HG02970 (cell line): Measurements from ENCODE around the gene VPS29.
"Not testable (repeated sequence)": the region's sequence is repeated elsewhere in the genome, so short reads cannot be mapped to it uniquely, and the experiment has no call there.

Experiments used
- ATAC-seq: cut with Tn5 transposase; IDR thresholded peaks from one replicate; pipeline ENCODE4 v1.9.1; 2021; ENCODE audit warnings: mild to moderate bottlenecking, moderate library complexity, moderate number of reproducible peaks; ENCODE audit not compliant: unreplicated experiment, low FRiP score

The VPS29 gene

DNA sequence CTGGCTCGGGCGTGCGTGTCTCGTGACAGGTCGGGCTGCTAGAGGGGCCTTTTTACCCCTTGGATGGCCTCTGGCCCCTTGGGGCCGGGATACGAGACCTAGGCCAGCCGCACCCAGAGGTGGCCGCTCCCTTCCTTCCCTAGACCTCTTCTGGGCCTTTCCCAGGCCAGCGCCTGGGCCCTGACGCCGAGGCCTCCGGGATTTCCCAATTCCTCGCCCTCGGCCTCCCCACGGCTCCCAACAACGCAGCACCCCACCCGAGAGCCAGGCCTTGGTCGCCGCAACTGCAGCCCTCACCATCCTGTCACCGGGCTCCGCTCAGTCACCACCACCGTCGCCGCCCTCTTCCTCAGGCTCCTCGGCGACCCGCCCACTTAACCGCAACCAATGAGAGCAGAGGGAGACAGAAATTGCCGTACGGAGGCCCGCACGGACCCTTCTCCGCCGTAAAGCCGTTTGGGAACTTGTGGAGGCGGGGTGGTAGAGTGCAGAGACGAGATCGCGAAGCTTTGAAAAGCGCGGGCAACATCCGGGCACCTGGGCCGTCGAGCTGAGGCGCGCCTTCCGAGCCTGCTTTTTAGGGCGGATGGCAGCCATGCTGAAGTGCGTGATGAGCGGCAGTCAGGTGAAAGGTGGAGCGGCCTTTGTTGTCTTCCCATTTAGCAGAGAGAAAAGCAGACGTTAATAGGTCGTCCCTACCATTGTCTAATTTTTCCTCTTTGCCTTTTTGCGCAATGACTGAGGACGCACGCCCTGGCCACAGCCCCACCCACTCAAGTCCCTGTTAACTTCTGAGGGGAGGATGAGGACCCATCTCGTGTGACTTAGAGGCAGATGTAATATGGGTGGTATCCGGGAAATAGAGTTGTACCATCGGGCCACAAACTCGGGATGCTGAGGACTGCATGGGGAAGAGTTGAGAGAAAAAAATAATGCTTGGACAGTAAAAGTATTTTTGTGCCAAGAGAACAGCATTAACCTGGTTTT is at the start of gene VPS29, which contains the start of gene RAD9B:
Gene VPS29, minus strand, starts transcription at position 360 of the 987 bp plus-strand sequence. Its CDS starts 60 bp downstream, at position 300.
Gene RAD9B, plus strand, starts transcription at position 580 of the 987 bp plus-strand sequence. Its CDS starts 7 bp downstream, at position 587.
- peak; percentile 91 for ATAC-seq

DNA sequence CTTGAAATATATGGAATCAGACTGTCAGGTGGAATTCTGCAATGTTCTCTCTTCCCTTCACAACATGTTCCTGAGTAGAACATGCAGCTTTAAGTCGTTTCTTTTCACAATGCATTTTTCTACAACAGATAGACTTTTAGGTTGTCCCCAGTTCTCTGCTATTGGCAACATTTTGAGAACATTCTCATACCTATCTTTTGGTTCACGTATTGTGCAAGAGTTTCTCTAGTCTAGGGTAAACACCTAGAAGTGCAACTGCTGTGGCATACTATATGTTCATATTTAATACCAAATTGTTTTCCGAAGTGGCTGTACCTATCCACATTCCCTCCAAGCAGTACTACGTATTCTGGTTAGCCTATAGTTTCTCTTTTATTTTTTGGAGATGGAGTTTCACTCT is 49.1 kb upstream of the VPS29 start:
- ATAC-seq: no peak

DNA sequence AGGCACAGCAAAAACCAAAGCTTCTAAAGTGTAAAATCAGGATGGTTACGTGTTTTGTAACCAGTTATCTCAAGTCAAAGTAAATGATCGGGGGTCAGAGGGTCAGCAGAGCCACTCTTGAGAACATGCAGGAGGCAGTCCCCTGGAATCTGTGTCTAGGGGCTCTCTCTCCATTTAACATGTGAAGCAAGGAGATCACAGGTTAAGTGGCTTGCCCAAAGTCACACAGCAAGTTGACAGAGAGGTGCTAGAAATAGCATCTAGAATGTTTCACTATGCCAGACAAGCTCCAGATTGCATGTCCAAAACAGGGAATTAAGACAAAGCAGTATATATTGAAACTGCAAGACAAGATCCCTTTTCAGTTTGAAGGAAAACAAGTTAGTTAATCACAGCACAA is 47.8 kb upstream of the VPS29 start:
- no peak for ATAC-seq

DNA sequence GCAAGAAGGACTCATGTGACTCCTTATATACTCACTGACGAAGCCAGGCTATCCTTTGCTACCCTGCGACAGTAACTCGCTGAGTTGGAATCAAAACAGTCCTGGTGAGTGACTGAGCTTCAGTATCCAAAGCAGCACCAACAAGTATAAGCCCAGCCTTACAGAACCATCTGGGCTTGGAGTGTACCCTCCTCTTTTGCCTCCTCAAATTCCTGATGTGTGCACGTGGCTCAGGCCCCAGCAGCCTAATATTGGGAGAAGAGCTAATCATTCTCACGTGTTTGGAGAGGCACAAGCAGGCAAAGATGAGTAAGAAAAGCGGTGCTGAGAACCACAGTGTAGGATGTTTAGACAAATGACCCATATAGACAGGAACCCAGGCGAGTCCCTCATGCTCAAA is 46.8 kb upstream of the VPS29 start:
- ATAC-seq: no peak

DNA sequence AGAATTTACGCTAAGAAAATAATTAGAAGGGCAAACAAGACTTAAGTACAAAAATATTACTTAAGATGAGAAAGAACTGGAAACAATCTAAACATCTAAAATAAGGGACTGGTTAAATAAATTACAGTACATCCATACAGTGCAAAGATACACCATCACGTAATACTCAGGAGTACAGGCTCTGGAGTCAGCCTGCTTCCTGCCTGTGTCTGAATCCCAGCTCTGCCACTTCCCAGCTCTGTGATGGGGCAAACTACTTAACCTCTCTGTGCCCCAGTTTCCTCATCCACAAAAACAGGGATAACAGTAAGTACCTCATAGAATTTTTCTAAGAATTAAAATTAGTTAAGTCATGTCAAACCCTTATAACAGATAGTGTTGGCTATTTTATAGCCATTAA is 45.2 kb upstream of the VPS29 start:
- no peak for ATAC-seq

DNA sequence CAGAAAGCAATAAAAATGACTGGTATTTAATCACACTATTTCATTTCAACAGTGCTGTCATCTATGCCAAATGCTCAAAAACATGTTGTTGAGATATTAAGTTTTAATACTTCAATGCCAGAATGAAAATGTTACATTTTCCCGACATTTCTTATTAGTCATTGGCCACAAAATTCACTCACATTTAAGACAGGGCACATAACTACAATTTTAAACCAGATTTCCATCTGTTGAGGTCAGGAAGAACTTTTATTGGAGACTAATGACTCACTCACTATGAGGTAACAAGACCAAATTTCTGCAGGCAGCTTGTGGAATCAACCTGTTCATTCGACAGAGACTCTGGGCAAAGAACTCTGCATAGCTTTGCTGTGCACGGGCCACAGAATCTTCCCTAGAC is 44.4 kb upstream of the VPS29 start:
- ATAC-seq: no peak

DNA sequence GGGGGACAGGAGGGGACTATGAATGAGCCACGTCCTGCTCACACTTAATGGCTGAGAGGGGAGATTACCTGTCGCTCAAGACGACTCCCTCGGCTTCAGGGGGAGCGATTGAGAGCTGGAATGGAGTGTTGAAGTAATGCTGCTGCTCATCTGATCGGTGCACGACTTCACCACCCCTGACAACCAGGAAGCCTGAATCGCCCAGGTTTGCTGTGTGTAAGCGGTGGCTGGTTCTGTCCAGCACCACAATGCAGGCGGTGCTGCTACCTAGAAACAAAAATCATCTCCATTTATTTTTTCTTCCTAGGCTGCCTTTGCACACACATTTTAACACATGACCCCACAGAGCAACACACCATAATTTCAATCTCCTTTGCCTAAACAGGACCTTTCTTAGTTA is 43.9 kb upstream of the VPS29 start:
- ATAC-seq: no peak

DNA sequence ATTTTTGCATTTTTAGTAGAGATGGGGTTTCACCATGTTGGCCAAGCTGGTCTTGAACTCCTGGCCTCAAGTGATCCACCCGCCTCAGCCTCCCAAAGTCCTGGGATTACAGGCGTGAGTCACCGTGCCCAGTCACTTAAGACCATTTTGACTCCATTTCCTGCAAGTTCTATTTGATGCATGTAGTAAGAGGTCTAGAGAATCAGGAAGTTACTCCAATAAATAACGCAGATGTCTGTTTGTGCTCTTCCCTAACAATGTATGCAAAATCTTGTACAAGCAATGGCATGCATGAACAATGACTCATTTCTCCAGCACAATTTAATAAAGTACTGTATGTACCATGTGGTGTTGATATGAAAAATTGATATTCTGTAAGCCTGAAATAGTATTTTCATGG is 43.3 kb upstream of the VPS29 start:
- not testable (repeated sequence) for ATAC-seq

DNA sequence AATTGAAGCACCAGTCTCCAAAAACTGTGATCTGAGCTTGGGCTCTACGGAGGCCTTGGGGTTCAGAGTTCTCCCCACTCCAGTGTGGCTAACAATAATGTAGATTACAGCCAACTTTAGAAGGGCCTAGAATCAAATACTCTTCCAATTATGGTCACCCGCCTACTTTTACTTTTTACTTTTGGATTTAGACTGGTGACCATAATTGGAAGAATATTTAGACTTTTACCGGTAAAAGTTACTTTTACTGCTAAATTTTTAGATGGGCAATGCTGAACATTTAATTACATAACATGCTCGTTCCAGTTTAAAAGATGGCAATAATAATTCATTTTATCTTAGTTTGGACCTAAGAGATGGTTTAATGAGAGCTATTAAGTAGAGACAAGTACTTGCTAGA is 42.1 kb upstream of the VPS29 start:
- ATAC-seq: no peak

DNA sequence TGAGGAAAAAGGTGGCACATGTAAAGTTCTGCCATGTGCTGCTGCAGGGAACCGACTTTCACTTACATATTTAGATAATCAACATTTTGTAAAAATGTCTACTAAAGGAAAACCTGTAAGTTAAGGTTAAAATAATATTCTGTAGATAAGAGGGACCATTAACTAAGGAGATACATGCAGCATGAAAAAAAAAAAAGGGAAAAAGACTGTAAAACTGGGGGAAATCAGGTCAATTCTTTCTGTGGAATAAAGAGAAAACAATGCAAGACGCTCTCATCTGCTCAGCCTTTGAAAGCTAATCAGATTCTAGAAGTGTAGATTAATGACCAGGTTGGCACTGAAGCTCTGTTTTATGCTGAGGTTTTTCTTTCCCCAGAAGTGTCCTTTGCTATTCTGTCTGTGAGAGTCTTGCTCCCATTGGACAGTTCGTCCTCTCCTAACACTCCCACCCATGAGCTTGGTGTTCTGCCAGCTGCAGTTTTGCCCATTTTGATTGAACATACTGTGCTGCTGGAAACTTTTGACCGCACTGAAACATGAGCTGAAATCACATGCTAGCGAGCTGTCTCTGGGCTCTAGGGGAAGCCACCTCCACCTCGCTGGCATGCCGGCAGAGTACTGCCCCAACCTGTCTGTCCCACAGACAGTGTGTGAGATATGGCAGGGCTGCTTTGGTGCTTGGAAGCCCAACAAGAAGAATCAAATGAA is 41.5 kb upstream of the VPS29 start:
- no peak for ATAC-seq

DNA sequence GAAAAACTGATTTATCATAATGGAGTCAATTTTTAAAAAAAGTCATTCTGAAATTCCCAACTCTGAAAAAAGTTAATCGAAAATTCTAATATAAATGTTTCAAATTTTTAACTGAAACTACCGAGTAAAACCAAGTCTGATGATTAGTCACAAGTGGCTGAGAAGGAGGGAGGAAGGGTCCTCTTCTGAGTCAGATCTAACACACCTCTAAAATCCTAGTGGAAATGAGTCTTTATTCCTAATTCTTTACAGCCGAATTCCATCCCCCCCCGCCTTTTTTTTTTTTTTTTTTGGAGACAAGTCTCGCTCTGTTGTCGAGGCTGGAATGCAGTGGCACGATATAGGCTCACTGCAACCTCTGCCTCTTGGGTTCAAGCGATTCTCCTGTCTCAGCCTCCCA is 38.1 kb upstream of the VPS29 start:
- no peak for ATAC-seq

DNA sequence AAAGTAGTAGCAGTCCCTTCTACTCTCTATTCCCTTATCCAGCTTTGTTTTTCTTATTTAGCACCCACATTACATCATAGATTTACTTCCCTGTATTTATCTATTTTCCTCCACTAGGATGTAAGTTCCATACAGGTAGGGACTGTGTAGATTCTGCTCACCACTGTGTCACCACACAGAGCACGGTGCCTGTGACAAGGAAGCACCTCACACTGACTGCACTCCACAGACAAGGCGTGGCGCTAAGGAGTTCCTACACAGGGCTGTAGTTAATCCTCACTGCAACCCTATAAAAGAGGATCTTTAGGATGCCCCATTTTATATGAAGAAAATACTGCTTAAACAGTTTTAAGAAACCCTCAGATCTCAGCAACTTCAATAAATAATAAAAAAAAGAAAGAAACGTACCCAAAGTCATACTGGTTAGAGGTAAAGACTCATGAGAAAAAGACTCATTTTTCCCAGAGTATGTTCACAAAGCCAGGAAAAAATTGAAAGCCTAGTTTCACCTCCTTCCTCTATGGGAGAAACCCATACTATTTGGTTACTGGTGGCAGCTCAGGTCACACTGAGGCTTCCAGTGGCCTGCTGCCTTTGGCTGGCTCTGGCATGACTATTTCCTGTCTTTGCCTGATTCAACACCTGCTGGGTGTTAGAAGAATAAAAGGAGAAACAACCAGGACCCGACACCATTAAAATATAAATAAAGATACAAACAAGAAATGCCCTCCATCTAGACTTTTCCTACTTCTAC is 37.1 kb upstream of the VPS29 start:
- no peak for ATAC-seq

DNA sequence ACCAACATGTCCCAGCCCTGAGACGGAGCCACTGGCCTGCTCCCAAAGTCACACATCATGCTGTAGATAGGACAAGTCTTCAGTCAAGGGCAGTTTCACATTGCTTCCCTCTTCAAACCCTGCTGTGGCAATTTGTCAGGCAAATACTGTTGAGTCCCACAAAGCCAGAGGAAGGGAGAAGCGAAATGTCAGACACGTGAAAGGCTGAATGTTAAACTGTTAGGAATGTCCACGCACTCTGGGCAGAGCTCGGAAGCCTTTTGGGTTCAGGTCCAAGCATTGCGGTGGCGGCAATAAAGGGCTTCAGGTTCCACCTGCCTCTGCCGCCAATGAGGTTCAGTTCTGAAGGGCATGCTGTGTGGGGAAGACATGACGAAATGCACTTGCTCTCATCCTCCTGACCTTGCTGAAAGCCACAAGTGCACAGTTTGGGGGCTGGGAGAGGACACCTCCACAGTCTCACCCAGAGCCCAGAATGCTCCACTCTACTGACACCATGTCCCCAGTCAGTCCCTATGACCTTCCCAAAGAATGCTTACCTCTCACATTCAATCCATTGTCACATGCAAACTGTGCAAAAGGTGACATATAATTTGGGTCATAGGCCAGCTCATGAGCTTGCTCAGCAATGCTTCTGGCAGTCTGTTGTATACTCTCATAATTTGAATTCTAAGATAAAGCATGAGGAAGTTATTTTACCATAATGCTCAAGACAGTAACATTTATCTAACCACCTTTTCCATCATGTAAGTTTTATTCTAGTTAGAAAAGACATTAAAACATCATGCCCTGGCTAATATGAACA is 35.9 kb upstream of the VPS29 start:
- no peak for ATAC-seq

DNA sequence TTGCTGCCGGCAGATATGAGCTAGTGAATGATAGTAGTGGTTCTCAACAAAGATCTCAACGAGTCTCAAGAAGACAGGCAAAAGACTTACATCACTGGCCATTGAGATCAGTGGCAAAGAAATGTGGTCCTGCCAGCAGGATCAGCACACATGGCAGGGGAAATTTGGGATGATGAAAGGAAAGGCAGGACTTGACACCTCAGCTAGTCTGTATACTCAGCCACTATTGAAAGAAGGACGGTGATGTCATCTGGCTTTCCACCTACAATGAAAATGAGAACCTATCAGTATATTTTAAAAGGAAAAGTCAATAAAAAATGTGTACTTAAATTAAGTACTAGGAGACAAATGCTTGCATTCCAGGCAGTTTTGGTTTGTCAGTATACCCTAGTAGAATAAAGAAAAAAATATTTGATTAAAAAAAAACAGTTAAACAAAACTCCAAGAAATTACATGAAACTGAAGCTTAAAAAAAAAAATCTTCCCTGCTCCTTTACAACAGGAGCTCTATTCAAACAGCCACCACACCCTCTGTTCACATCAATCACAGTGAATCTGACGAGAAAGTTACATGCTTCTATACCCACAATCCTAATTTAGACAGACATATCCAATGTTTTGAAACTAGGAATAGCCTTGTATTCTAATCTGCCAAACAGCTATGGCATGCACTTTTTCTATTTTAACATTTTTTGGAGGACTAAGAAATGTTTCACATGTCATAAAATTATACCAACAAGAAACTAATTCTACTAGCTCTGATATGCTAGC is 35.1 kb upstream of the VPS29 start:
- no peak for ATAC-seq

DNA sequence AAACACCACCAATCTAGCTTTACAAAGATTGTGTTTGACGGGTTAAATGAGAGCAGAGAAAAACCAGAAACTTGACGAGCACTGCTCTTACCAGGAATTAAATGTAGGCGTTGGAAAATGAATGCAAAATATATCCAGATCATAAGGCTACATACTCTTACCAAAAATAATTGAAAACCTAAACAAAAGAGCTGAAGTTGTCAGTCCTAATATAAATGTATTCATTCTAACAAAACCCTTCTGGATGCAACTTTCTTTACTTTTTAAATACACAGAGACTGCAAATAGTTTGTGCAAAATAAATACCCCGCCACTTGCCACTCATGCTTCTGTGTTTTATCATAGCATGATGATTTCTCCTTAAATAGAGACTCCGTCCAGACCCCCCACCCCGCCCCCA is 32.9 kb upstream of the VPS29 start:
- no peak for ATAC-seq

DNA sequence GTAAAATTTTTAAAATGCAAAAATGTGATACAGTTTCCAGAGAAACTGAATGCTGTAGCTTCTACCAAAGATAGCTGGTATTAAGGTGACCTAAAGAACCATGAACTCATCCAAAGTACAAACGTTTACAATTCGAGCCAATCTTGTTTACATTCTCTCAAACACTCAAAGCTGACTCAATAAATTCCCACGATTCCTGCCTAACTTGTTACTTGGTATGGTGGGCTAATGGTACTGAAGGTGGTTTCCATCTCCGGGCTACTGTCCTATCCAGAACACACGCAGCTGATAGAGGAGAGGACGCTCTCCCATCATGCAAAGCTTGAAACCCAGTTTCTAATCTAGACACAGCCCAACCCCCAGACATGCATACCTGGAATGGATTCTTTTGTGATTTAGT is 31.7 kb upstream of the VPS29 start:
- ATAC-seq: no peak

DNA sequence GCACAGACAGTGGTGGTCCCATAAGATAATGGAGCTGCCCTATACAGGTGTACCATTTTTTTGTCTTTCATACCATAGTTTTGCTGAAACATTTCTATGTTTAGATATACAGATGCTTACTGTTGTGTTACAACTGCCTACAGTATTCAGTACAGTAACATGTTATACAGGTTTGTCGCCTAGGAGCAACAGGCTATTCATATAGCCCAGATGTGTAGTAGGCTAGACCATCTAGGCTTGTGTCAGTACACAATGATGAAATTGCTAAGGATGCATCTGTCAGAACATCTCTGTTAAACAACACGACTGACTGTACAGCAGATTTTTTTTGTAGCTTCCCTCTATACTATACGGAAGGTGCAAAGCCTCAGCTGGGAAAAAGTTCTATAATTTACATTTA is 30.7 kb upstream of the VPS29 start:
- no peak for ATAC-seq

DNA sequence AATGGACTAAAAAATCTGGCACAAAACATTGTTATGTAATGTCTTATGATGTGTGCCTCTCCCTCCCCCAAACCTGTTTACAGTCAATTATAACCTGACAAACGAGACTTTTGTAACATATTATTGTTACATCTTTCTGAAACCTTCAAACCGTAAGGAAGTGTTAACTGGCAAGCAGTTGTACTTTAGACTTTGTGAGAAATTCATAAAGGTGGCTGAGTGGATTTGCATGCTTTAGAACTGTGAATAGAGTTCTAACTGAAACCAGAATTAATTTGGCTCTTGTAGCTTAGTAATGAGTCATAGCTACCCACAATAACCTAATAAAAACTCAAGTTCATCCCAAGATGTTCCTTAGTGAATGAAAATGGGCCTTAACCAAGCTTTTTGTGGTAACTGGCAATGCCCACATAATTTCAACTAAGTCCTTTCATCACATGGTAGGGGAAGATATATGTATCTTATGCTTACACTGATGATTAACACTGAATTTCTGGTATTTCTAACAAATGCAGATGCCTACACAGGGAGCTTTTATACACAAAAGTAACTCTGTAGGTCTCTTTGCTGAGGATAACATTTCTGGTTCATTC is 29.9 kb upstream of the VPS29 start:
- peak; percentile 83 for ATAC-seq

DNA sequence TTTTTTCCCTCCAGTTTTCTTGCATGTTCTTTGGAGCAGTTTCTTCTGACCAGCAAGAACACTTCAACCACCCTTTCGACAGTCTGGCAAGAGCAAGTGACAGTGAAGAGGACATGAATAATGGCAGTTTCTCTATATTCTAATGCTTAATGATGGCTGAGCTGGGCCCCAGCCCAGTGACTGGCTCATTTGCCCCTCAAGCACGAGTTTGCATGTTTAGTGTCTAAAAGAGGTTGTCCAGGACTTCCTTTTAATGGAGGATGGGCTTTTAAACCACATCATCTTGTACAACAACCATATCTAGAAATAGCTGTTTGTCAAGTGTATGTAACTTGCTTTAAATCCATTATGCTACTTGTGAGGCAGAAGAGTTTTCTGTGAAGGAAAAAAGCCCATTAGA is 28.6 kb upstream of the VPS29 start:
- ATAC-seq: no peak
